ENCODE data around the gene OXTR. TPM values are rescaled to one million over a fixed set of nuclear protein-coding genes. Genes with fewer than 3 reads are reported as not detected.

Gene OXTR
- total RNA-seq, 4 donors from 2014 or later = 0.30 to 2.0 (median 1.2) TPM

DNA sequence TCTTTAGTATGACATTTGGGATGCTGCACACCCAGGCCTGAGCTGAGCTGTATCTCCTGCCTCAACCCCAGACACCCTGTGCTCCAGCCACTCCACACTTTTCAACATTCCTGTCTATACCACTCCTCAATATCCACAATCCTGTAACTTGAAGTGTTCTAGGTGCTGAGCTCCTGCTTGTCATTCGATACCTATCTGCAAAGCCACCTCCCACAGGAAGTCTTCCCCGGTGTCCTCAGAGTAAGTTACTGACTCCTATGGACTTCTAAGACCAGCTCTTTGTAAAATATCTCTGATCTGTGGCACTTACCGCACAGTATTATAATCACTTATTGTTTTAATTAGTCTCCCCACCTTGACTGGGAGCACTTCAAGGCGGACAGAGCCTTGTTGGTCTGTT, 37.0 kb downstream of the OXTR start:
- Histone ChIP-seq H3K27ac (no peak overlapping the region), H3K9me3 (no peaks in the 10 kb centered on the region), H3K4me1 (no peaks in the 10 kb centered on the region), H3K4me3 (no peak overlapping the region), H3K36me3 (no peaks in the 10 kb centered on the region), H3K27me3 (no peaks in the 10 kb centered on the region)
- TF ChIP-seq, protein P1, sequence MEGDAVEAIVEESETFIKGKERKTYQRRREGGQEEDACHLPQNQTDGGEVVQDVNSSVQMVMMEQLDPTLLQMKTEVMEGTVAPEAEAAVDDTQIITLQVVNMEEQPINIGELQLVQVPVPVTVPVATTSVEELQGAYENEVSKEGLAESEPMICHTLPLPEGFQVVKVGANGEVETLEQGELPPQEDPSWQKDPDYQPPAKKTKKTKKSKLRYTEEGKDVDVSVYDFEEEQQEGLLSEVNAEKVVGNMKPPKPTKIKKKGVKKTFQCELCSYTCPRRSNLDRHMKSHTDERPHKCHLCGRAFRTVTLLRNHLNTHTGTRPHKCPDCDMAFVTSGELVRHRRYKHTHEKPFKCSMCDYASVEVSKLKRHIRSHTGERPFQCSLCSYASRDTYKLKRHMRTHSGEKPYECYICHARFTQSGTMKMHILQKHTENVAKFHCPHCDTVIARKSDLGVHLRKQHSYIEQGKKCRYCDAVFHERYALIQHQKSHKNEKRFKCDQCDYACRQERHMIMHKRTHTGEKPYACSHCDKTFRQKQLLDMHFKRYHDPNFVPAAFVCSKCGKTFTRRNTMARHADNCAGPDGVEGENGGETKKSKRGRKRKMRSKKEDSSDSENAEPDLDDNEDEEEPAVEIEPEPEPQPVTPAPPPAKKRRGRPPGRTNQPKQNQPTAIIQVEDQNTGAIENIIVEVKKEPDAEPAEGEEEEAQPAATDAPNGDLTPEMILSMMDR (IDR thresholded peaks at IDR 0.05) = no peak
- TF ChIP-seq EP300 (IDR thresholded peaks at IDR 0.05) = no peak
- TF ChIP-seq POLR2A (IDR thresholded peaks at IDR 0.05) = no peak
- 80 to 83% methylated on average over 4 of the region's 4 CpGs for WGBS, 2 donors
- DNase-seq (ENCODE audit: low spot score in 2 of 2) = no peak

DNA sequence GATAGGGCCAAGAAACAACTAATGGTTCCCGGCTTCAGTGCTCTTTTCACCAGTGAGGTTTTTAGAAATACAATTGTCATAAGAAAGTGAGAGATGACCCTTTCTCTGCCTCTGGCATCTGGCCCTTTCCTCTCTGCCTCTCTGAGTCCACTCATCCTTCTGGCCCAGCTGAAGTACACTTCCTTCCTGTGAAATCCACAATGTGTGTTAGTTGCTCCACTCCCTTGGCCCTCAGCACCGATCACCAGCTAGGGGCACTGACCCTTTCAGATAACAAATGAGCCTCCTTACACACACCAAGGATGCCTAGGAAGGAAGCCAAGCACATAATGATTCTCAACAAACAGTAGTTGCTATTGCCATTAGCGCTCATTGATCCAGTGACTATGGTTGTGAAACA, 38.8 kb downstream of the OXTR start:
- 58 to 64% methylated on average over 3 of the region's 3 CpGs for WGBS, 2 donors
- Histone ChIP-seq H3K4me3 (no peak overlapping the region), H3K36me3 (no peaks in the 10 kb centered on the region), H3K4me1 (no peaks in the 10 kb centered on the region), H3K27ac (no peak overlapping the region), H3K27me3 (no peaks in the 10 kb centered on the region), H3K9me3 (peaks cover 0 to 11% (median 0%) of the 10 kb centered on the region in 4 donors)
- no peak for TF ChIP-seq EP300 (IDR thresholded peaks at IDR 0.05)
- no peak for TF ChIP-seq POLR2A (IDR thresholded peaks at IDR 0.05)
- TF ChIP-seq, protein P1 (IDR thresholded peaks at IDR 0.05) = no peak
- DNase-seq (ENCODE audit: low spot score in 2 of 2) = no peak

DNA sequence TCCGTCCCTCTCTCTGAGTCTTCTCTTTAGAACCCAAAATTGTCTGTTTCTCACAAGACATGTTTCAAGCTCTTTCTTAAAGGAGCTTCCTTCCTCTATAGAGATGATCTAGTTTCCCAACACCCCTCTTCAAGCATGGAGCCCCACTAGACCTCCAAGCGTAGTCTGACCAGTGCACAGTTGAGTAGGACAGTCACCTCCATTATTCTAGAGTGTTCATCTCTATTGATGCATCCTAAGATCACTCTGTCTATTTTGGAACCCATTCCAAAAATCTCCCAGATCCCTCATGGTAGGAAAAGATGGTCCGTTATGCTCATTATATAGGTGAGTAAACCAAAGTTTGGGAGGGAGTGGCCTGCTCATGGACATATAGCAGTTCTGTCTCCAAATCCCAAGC, 39.9 kb downstream of the OXTR start:
- TF ChIP-seq POLR2A (IDR thresholded peaks at IDR 0.05) (no peak), EP300 (IDR thresholded peaks at IDR 0.05) (no peak)
- TF ChIP-seq, protein P1 (IDR thresholded peaks at IDR 0.05) = no peak
- no peak overlapping the region for H3K27ac ChIP-seq
- no peaks in the 10 kb centered on the region for H3K36me3 ChIP-seq
- no peaks in the 10 kb centered on the region for H3K27me3 ChIP-seq
- H3K4me3 ChIP-seq = no peak overlapping the region
- no peak for DNase-seq (ENCODE audit: low spot score in 2 of 2)
- no peaks in the 10 kb centered on the region for H3K4me1 ChIP-seq
- peaks cover 0 to 16% (median 0%) of the 10 kb centered on the region in 4 donors for H3K9me3 ChIP-seq
- 93 to 95% methylated on average over 3 of the region's 3 CpGs for WGBS, 2 donors

DNA sequence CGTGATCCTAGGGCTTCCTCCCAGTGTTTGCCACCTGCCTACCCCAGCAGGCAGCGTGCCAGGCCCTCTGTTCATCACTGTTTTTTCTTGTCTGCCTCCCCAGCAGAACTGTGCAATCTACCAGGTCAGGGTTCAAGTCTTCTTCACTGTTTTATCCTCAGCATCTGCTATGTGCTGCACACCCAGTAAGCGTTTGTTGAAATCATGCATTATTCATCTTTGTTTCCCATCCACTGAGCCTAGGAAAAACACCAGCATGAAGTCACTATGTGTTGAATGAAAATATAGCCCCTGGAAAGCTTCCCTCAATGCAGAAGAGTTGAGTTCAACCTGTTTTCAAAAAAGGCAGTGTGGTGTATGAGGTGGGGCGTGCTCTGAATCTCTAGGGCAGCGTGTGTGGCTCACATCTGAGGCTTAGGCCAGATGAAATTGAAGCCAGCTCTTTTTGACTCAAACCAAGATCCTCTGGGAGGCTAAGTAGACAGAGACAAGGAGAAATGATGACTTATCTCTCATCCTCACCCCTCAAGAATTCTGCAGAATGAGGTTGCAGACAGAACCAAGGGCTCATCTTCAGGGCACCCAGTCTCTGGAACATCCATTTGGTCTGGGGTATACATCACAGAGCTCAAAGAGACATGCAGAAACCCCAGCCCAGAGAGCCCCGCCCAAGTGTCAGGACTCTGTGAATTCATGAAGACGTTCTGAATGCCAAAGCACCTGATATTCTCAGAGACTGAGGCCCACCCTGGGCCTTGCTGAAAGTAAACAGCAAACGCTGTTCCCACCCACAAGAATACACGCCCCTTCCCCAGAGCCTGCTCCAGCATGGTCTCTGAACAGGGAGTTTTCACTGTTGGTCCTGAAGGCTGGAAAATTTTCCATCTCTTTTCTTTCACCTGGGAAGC, 41.6 kb downstream of the OXTR start:
- 72 to 87% methylated on average over 9 of the region's 9 CpGs for WGBS, 2 donors
- peaks cover 0 to 16% (median 0%) of the 10 kb centered on the region in 4 donors for H3K9me3 ChIP-seq
- no peaks in the 10 kb centered on the region for H3K27me3 ChIP-seq
- no peak overlapping the region for H3K4me3 ChIP-seq
- TF ChIP-seq, protein P1 (IDR thresholded peaks at IDR 0.05) = no peak
- TF ChIP-seq POLR2A (IDR thresholded peaks at IDR 0.05) (no peak), EP300 (IDR thresholded peaks at IDR 0.05) (no peak)
- no peak for DNase-seq (ENCODE audit: low spot score in 2 of 2)
- no peak overlapping the region for H3K27ac ChIP-seq
- H3K4me1 ChIP-seq = no peaks in the 10 kb centered on the region
- H3K36me3 ChIP-seq = no peaks in the 10 kb centered on the region

DNA sequence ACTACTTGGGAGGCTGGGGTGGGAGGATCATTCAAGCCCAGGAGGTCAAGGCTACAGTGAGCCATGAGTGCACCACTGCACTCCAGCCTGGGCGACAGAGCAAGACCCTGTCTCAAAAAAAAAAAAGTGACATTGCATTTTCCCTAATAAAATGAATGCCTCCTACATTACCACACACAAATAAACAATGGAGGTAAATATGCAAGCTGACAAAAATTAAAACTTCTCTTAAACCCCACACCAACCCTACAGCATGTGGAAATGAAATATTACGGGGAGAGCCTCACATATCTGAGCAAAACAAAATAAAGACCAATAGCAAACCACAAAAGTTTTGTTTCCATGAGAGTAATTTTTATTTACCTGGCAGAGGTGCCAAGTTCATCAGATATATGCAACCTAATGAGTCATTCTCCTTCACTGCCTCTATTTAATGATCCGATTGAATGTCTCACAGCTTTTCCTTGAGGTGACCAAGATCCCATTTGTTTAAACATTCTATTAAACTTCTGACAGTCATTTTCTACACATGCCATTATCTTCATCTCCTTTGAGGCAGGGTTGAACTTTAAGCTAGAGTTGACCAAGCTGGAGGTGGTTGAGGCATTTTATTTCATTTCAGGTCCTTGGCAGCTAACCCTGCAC, 45.2 kb downstream of the OXTR start:
- Histone ChIP-seq H3K27ac (no peak overlapping the region), H3K4me1 (no peaks in the 10 kb centered on the region), H3K9me3 (peaks cover 0 to 21% (median 0%) of the 10 kb centered on the region in 4 donors), H3K27me3 (no peaks in the 10 kb centered on the region), H3K4me3 (no peak overlapping the region), H3K36me3 (no peaks in the 10 kb centered on the region)
- TF ChIP-seq EP300 (IDR thresholded peaks at IDR 0.05) (no peak), POLR2A (IDR thresholded peaks at IDR 0.05) (no peak)
- TF ChIP-seq, protein P1 (IDR thresholded peaks at IDR 0.05) = no peak
- DNase-seq (ENCODE audit: low spot score in 2 of 2) = no peak
- WGBS, 2 donors = 82 to 94% methylated on average over 3 of the region's 3 CpGs

All from tibial nerve (tissue), 4 donors.